ENCODE measurements around the gene ST6GALNAC3.

GRCh38 chr1:76148460-76148859 is 73.9 kb downstream of the ST6GALNAC3 start:
- TF ChIP-seq POLR2AphosphoS5 (IDR thresholded peaks at IDR 0.05; ENCODE audit: low read depth, low read length) (no peak), YY1 (IDR thresholded peaks at IDR 0.05; ENCODE audit: extremely low read depth, insufficient replicate concordance, low read depth, low read length) (no peak), EZH2 (IDR thresholded peaks at IDR 0.05) (no peak), TCF7L2 (IDR thresholded peaks at IDR 0.05; ENCODE audit: borderline replicate concordance, extremely low read depth, insufficient read depth, insufficient read length) (no peak), REST (IDR thresholded peaks at IDR 0.05; ENCODE audit: low read depth) (no peak), CTCF (IDR thresholded peaks at IDR 0.05 in 2 of 3, conservative IDR thresholded peaks at IDR 0.05 in 1 of 3; ENCODE audit: borderline replicate concordance in 1 of 3, insufficient read depth in 1 of 3, low read depth in 2 of 3, low read length in 2 of 3) (no peak), EZH2phosphoT487 (IDR thresholded peaks at IDR 0.05; ENCODE audit: borderline replicate concordance) (no peak), SIN3A (IDR thresholded peaks at IDR 0.05; ENCODE audit: low read depth) (no peak), EGR1 (IDR thresholded peaks at IDR 0.05; ENCODE audit: low read depth) (no peak), POLR2A (IDR thresholded peaks at IDR 0.05; ENCODE audit: borderline replicate concordance, extremely low read depth, insufficient read depth, insufficient read length) (no peak), MAX (IDR thresholded peaks at IDR 0.05) (no peak), ELF1 (IDR thresholded peaks at IDR 0.05; ENCODE audit: borderline replicate concordance, low read depth) (no peak), RAD21 (IDR thresholded peaks at IDR 0.05; ENCODE audit: low read depth) (no peak), CEBPB (IDR thresholded peaks at IDR 0.05; ENCODE audit: low read depth) (no peak)

Data from HCT116 (cell line).